Activated CD4-positive, alpha-beta T cell treated with anti-CD3 and anti-CD28 coated beads, Interleukin-2, amount 10 ng/mL, durations not matched to agents 24 days and 14 days (primary cell): ENCODE data around the gene CIAO2B. TPM values are rescaled to one million over a fixed set of nuclear protein-coding genes. Genes with fewer than 3 reads are reported as not detected.
A peak's percentile ranks its signal among the peaks of the same experiment; 100 is the strongest.

Experiments
- DNase-seq: peaks from one replicate; pipeline ENCODE4 v3.0.0; 2022
- H3K27ac Mint-ChIP-seq: one replicate; pipeline ENCODE4 v1.8.0; 2022; ENCODE audit warnings: mild to moderate bottlenecking, mixed read lengths
- H3K27me3 Mint-ChIP-seq: one replicate; pipeline ENCODE4 v1.8.0; 2022; ENCODE audit warnings: mixed read lengths
- H3K36me3 Mint-ChIP-seq: one replicate; pipeline ENCODE4 v1.8.0; 2022; ENCODE audit warnings: low read depth, mild to moderate bottlenecking, mixed read lengths
- H3K4me1 Mint-ChIP-seq: one replicate; pipeline ENCODE4 v1.8.0; 2021; ENCODE audit warnings: mixed read lengths
- H3K4me3 Mint-ChIP-seq: one replicate; pipeline ENCODE4 v1.8.0; 2022; ENCODE audit warnings: mild to moderate bottlenecking, moderate library complexity, mixed read lengths
- H3K9me3 Mint-ChIP-seq: one replicate; pipeline ENCODE4 v1.8.0; 2021; ENCODE audit warnings: mixed read lengths
- intact Hi-C: fragments of 100-400 bp; cut with micrococcal nuclease; formaldehyde crosslinking; loops from one replicate; pipeline ENCODE4 v1.15.1; 2023
- total RNA-seq: library from RNA; stranded (reverse); gene quantifications from 2 replicates; pipeline ENCODE4 v1.2.3, GENCODE V29; 2022

The CIAO2B gene
- total RNA-seq, 1 donor from 2014 or later, result 176 TPM

GRCh38 chr16:66926171-66926947, 7.8 kb downstream of the CIAO2B start:
- peak overlapping the region; percentile 75 for H3K27ac Mint-ChIP-seq

GRCh38 chr16:66925322-66925840, 8.8 kb downstream of the CIAO2B start, which contains the start of gene RRAD:
Gene RRAD, minus strand, starts transcription at chr16:66925535. Its CDS starts 356 bp downstream, at chr16:66925179.
- H3K36me3 Mint-ChIP-seq, result no peaks in the 10 kb centered on the region
- peak; percentile 66 for DNase-seq
- H3K9me3 Mint-ChIP-seq, result no peaks in the 10 kb centered on the region
- peaks cover 34% of the 10 kb centered on the region for H3K27me3 Mint-ChIP-seq
- intact Hi-C loops, result loop anchor here (5.0 kb wide), 1 partner anchor 43 kb away; the partner anchor contains the start of gene PDP2
- H3K4me3 Mint-ChIP-seq, result peak within 1 kb of the TSS; percentile 75
- peaks cover 26% of the 10 kb centered on the region for H3K4me1 Mint-ChIP-seq
- peak within 1 kb of the TSS; percentile 75 for H3K27ac Mint-ChIP-seq

More at GRCh38 chr16:66926171-66926947, 7.8 kb downstream of the CIAO2B start:
- DNase-seq, result no peak
- peaks cover under 1% of the 10 kb centered on the region for H3K36me3 Mint-ChIP-seq
- H3K4me3 Mint-ChIP-seq, result no peak overlapping the region
- H3K9me3 Mint-ChIP-seq, result no peaks in the 10 kb centered on the region
- H3K4me1 Mint-ChIP-seq, result peaks cover 26% of the 10 kb centered on the region
- intact Hi-C loops, result loop anchor here (5.0 kb wide), 1 partner anchor 44 kb away; the partner anchor contains the start of gene PDP2
- peaks cover 29% of the 10 kb centered on the region for H3K27me3 Mint-ChIP-seq

- DNase-seq, result peak; percentile 84
- Mint-ChIP-seq H3K36me3 (no peaks in the 10 kb centered on the region), H3K4me1 (peaks cover 26% of the 10 kb centered on the region), H3K9me3 (no peaks in the 10 kb centered on the region), H3K27me3 (peaks cover 38% of the 10 kb centered on the region), H3K4me3 (peak overlapping the region; percentile 75), H3K27ac (no peak overlapping the region)
- intact Hi-C loops, result loop anchor here (5.0 kb wide), 1 partner anchor 42 kb away; the partner anchor contains the start of gene PDP2
These were observed 9.5 kb downstream of the CIAO2B start for GRCh38 chr16:66924527-66925321.

- intact Hi-C loops, result no loop called here
- H3K27me3 Mint-ChIP-seq, result peaks cover 38% of the 10 kb centered on the region
- peak overlapping the region; percentile 12 for H3K4me3 Mint-ChIP-seq
- no peaks in the 10 kb centered on the region for H3K36me3 Mint-ChIP-seq
- H3K9me3 Mint-ChIP-seq, result no peaks in the 10 kb centered on the region
- H3K4me1 Mint-ChIP-seq, result peaks cover 26% of the 10 kb centered on the region
- H3K27ac Mint-ChIP-seq, result no peak overlapping the region
- DNase-seq, result no peak
These were observed 10.3 kb downstream of the CIAO2B start for GRCh38 chr16:66923866-66924265.

- H3K27ac Mint-ChIP-seq, result no peak overlapping the region
- H3K9me3 Mint-ChIP-seq, result no peaks in the 10 kb centered on the region
- DNase-seq, result no peak
- H3K4me3 Mint-ChIP-seq, result no peak overlapping the region
- peaks cover 23% of the 10 kb centered on the region for H3K4me1 Mint-ChIP-seq
- no peaks in the 10 kb centered on the region for H3K36me3 Mint-ChIP-seq
- intact Hi-C loops, result no loop called here
- peaks cover 38% of the 10 kb centered on the region for H3K27me3 Mint-ChIP-seq
These were observed 10.9 kb downstream of the CIAO2B start for GRCh38 chr16:66923247-66923731.

GRCh38 chr16:66921729-66922450, 12.3 kb downstream of the CIAO2B start:
- Mint-ChIP-seq H3K4me1 (peaks cover 13% of the 10 kb centered on the region), H3K27me3 (peaks cover 38% of the 10 kb centered on the region), H3K4me3 (no peak overlapping the region), H3K27ac (no peak overlapping the region), H3K9me3 (no peaks in the 10 kb centered on the region), H3K36me3 (no peaks in the 10 kb centered on the region)
- DNase-seq, result no peak
- intact Hi-C loops, result no loop called here

GRCh38 chr16:66920924-66921680, 13.1 kb downstream of the CIAO2B start:
- Mint-ChIP-seq H3K27me3 (peaks cover 38% of the 10 kb centered on the region), H3K4me3 (no peak overlapping the region), H3K9me3 (no peaks in the 10 kb centered on the region), H3K36me3 (no peaks in the 10 kb centered on the region), H3K4me1 (peaks cover 13% of the 10 kb centered on the region), H3K27ac (no peak overlapping the region)
- no peak for DNase-seq
- intact Hi-C loops, result no loop called here

GRCh38 chr16:66920299-66920590, 14.0 kb downstream of the CIAO2B start:
- Mint-ChIP-seq H3K27ac (no peak overlapping the region), H3K9me3 (no peaks in the 10 kb centered on the region), H3K36me3 (no peaks in the 10 kb centered on the region), H3K27me3 (peaks cover 32% of the 10 kb centered on the region), H3K4me3 (no peak overlapping the region), H3K4me1 (peaks cover 7% of the 10 kb centered on the region)
- intact Hi-C loops, result no loop called here
- DNase-seq, result no peak

GRCh38 chr16:66919569-66920298, 14.5 kb downstream of the CIAO2B start:
- Mint-ChIP-seq H3K9me3 (no peaks in the 10 kb centered on the region), H3K36me3 (no peaks in the 10 kb centered on the region), H3K27ac (no peak overlapping the region), H3K27me3 (peaks cover 32% of the 10 kb centered on the region), H3K4me1 (peaks cover 7% of the 10 kb centered on the region), H3K4me3 (no peak overlapping the region)
- intact Hi-C loops, result no loop called here
- no peak for DNase-seq

- peaks cover 6% of the 10 kb centered on the region for H3K4me1 Mint-ChIP-seq
- DNase-seq, result no peak
- intact Hi-C loops, result no loop called here
- no peak within 1 kb of the TSS for H3K27ac Mint-ChIP-seq
- no peak within 1 kb of the TSS for H3K4me3 Mint-ChIP-seq
- H3K36me3 Mint-ChIP-seq, result no peaks in the 10 kb centered on the region
- peaks cover 30% of the 10 kb centered on the region for H3K27me3 Mint-ChIP-seq
- H3K9me3 Mint-ChIP-seq, result no peaks in the 10 kb centered on the region
These were observed 15.2 kb downstream of the CIAO2B start, which contains the start of gene CDH16 for GRCh38 chr16:66918803-66919568. Gene CDH16, minus strand, starts transcription at chr16:66918885. Its CDS starts 820 bp downstream, at chr16:66918065.

GRCh38 chr16:66918355-66918754, 15.8 kb downstream of the CIAO2B start:
- peaks cover 2% of the 10 kb centered on the region for H3K4me1 Mint-ChIP-seq
- DNase-seq, result no peak
- H3K27ac Mint-ChIP-seq, result no peak overlapping the region
- no peaks in the 10 kb centered on the region for H3K36me3 Mint-ChIP-seq
- H3K27me3 Mint-ChIP-seq, result peaks cover 23% of the 10 kb centered on the region
- intact Hi-C loops, result no loop called here
- no peak overlapping the region for H3K4me3 Mint-ChIP-seq
- H3K9me3 Mint-ChIP-seq, result no peaks in the 10 kb centered on the region

- intact Hi-C loops, result no loop called here
- Mint-ChIP-seq H3K36me3 (no peaks in the 10 kb centered on the region), H3K4me3 (no peak overlapping the region), H3K27ac (no peak overlapping the region), H3K4me1 (no peaks in the 10 kb centered on the region), H3K9me3 (no peaks in the 10 kb centered on the region), H3K27me3 (peaks cover 19% of the 10 kb centered on the region)
- DNase-seq, result no peak
These were observed 16.5 kb downstream of the CIAO2B start for GRCh38 chr16:66917741-66918140.
